CD4-positive, alpha-beta T cell treated with Interleukin-1 beta for 1 hour (primary cell): ENCODE data around the gene MYL4.
"Not testable (repeated sequence)": the region's sequence is repeated elsewhere in the genome, so short reads cannot be mapped to it uniquely, and the experiment has no call there.

ENCODE experiments used
- DNase-seq, 2 donors: peaks; one replicate each; pipeline ENCODE4 v3.0.0-alpha.2; 2020 to 2022

MYL4 gene

DNA sequence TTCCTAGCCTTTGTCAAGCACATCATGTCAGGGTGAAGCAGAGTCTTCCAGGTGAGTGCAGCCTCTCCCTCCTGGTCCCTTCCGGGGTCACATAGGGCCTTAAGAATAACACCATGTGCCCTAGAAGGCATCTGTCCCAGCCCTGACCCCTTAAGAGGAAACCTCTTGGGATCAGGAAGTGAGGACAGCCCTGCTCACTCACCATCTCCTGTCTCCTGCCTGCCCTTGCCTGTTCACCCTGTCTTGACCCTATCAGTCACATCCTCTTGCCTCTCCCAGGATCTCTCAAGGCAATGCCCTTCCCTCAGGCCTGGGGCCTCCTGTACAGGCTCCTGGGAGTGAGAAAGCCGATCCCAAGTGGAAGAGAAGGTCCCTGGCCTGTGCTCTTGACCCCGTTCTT, 13.9 kb downstream of the MYL4 start:
- no peak for DNase-seq

DNA sequence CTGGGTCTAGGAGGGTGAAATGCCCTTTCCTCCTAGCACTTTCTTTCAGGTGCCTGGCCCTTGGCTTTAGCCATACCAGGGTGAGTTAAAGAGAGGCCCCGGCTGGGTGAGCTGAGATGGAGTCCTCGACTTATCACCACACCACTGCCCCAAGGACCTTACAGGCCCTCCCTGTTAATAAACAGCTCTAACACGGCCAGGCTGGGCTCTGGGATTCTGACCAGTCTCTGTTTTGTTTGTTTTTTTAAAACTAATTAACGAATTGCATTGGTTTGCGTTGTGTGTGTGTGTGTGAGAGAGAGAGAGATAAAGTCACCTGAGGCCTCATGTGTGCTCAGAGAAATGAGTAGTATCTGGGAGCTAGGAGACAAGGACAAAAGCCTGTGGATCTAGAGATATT, 14.3 kb downstream of the MYL4 start:
- DNase-seq, result no peak

DNA sequence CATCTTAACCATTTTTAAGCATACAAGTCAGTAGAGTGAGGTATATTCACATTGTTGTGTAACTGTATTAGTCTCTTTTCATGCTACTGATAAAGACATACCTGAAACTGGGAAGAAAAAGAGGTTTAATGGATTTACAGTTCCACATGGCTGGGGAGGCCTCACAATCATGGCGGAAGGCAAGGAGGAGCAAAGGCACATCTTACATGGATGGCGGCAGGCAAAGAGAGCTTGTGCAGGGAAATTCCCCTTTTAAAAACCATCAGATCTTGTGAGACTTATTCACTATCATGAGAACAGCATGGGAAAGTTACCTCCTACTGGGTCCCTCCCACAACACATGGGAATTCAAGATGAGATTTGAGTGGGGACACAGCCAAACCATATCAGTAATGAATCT, 14.9 kb downstream of the MYL4 start:
- not testable (repeated sequence) for DNase-seq

DNA sequence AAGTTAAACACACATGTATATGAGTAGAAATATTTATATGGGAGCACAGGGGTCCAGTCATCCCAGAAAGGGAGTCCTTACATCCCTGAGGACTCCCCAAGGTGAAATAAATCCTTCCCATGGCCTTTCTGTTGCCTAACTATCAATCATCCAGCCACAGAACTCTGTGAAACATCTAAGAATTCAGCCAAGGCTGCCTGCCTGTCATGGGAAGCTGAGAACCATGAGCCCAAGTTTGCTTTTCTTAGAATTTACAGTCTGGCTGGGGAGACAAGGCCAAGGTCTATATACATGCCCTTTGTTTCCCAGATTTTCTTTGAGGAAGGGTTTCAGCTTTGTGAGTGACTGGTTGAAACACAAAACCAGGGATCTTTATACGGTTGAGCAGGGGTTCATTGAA, 15.8 kb downstream of the MYL4 start:
- no peak for DNase-seq

DNA sequence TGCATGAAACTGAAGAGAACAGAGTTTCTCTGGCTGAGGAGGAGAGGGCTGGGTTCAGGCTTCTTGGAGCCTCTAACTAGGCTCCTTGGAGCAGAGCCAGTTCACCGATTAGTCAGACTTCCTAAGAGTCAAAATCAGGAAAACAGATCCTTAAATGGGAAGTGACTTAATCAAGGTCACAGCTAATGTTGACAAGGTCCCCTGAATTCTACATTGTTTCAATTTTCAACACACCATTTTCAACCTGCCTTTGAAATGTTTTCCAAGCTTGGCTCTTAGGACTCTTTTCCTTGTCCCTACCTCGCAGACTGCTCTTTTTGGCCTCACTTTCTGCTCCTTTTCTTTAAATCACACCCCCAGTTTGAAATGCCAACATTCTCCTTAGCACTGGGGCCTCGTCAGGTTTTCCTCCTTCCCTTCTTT, 16.3 kb downstream of the MYL4 start:
- DNase-seq, result no peak

DNA sequence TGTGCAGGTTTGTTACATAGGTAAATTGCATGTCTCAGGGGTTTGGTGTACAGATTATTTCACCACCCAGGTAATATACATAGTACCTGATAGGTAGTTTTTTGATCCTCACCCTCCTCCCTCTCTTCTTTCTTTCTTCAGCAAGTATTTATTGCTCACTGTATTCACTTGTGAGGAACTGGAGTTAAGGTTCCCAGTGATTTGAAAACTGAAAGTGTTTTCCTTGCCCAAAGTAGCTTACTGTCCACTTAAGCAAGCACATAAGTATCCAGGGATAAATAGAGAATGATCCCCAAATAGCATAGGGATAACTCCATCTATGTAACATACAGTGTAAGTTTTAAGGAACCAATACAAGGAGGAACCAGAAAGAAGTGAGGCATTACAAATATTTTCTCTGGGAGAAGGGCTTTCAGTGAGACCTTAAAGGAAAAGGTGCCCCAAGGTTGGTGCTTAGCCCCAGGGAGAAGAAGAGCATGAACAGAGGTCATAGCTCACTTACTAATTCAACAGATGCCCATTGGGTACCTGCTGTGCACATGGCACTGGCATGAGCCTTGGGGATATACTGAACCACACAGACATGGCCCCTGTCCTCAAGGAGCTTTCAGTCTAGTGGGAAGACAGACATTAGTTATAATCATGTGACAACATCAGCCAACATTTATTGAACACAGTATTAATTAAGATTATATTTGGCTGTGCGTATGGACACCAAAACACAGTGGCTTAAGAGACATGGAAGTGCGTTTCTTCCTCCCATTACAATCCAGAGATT, 17.0 kb downstream of the MYL4 start:
- no peak for DNase-seq

DNA sequence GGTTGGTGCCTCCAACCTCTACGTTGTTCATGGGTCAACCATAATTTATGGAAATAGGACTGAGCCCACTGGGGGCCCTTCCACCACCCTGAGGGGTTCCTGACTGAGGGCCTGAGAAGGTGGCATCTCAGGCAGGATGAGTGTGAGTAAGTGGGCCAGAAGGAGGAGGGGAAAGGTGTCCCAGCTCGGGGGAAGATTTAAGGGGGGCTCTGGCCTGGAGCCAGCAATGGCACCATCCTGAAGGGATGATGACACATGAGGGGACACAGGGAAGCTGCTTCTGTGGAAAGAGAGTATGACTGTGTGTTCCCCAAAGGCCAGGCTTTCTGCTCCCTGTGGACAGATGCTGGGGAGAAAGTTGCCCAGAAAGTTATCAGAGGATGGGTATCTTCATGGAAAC, 18.7 kb downstream of the MYL4 start:
- DNase-seq, result no peak

DNA sequence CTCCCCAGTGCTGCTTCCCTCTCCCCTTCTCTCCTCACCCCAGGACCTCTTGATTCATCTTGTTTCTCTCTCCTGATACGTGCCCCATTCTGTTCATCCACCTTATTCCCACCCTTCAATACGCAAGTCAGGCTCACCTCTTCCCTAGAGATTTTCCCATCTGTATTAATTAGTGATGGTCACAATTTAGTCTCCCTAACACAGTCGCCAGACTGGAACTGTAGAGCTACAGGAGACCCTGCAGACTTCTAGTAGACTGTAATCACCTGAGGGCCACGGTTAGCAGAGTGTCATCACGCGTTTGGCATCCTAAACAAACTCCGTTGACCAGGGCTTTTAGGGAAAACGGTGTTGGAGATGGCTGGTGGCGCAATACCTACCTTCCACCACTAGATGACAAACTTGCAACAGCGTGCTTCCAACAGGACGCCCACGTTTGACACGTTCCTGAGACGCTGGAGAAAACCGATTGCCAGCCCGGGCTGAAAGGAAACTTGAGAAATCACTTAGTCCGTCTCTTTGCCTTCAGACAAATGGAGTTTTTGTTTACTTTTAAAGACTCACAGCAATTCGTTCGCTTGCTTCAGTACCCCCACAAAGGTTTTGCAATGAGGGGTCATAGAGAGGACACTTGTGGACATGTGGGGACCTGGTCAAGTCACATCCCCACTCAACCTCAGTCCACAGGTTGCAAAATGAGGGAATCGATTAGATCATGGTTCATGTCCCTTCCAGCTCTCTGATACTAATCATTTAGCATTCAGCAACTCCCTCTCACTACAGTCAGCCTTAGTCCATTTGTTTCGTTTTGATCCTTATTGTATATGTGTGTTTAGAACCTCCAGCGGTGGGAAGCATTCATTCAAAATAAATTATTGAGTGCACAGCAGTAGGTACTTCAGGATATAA, 20.6 kb downstream of the MYL4 start:
- peak; percentile 70 to 72 for DNase-seq

DNA sequence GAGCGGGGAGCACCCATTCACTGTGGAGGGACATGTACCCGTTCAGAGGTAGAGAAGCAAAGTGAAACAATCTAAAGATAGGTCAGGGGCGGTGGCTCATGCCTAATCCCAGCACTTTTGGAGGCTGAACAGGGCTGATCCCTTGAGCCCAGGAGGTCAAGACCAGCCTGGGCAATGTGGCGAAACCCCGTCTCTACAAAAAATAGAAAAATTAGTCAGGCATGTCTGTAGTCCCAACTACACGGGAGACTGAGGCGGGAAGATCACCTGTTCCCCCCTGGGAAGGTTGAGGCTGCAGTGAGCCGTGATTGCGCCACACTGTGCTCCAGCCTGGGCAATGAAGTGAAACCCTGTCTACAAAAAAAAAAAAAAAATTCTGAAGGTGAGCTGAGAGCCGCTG, 21.7 kb downstream of the MYL4 start:
- no peak for DNase-seq

DNA sequence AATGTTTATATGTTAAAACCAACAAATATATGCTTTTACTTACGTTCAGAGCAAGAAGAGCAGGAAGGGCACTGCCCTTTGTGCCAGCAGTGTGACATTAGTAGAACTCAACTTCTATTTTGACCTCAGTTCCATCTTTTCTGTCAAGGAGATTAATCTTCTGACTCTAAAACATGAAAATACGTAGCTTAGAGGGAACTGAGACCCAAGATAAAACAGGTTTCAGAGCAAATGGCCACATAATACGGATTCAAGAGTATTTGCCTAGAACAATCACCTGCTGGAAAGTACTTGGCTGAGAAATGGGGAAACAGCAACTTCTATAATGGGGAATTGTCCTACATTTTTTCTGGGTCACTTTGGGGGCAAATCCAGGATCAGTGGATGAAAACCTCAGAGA, 22.2 kb downstream of the MYL4 start:
- DNase-seq, result no peak

DNA sequence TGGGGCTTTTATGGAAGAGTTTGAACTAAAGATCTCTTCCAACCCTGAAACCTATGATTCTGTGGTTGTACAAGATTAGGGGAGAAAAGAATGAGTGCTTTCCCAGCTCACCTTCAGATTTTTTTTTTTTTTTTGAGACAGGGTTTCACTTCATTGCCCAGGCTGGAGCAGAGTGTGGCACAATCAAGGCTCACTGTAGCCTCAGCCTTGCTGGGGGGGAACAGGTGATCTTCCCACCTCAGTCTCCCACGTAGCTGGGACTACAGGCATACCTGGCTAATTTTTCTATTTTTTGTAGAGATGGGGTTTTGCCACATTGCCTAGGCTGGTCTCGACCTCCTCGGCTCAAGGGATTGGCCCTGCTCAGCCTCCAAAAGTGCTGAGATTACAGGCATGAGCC, 22.7 kb downstream of the MYL4 start:
- DNase-seq, result no peak

DNA sequence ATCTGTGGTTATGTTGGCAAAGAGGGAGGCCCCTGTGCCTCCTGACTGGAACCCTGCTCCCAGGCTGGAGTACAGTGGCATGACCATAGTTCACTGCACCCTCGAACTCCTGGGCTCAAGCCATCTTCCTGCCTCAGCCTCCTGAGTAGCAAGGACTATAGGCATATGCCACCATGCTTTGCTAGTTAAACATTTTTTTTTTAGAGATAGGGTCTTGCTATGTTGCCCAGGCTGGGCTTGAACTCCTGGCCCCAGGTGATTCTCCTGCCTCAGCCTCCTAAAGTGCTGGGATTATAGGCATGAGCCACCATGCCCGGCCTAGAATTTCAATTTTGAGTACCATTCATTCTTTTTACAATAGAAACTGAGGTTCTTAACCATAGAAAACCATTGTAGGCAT, 23.3 kb downstream of the MYL4 start:
- no peak for DNase-seq

DNA sequence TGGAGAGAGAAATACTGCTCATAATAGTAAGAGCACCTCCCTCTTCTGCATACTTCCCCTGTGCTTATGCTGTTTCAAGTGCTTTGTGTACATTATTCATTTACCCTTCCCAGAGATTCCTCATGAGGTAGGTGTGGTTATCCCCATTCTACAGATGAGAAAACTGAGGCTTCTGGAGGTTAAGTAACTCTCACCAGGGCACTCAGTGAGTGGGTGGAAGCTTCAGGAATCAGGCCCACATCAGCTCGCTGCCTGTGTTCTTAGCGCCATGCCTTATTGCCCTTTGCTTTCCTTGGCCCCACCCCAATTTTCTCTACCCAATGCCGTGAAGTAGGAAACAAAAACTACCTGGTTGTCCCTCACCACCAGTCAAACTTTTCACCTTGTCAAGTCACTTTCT, 26.4 kb downstream of the MYL4 start:
- DNase-seq, result no peak

DNA sequence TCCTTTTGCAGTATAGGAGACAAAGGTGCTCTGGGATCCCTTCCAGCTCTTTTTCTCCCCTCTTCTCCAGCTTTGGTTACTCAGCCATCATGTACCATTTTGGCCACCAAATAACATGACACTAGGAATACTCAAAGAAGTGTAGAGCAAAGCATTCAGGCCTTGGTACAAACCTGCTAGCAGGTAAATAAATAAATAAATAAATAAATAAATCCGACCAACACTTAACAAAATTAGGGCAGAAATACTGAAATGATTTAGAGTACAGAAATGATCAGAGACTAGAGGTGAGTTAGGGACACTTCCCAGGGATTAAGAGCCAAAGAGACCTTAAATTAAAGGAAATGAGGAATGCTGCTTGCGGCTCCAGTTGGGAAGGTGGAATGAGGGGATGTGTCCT, 26.8 kb downstream of the MYL4 start:
- no peak for DNase-seq

DNA sequence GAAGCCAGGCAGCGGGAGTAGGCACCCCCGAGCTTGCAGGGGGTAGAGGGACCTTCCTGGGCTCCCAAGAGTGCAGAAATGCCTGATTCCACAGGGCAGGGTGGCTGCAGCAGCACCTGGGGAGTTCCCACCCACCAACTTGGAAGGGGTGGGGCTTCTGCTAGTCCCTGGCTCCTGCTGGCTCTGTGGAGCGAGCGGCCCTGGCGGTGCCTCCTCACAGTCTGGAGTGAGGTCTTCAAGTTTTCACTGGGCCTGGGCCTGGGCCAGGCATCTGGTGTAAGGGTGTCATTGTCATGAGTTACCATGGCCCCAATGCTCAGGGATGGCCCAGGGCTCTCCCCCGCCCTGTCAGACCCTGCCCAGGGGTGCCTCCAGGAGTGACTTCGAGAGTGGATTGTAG, 28.7 kb downstream of the MYL4 start:
- DNase-seq, result no peak

DNA sequence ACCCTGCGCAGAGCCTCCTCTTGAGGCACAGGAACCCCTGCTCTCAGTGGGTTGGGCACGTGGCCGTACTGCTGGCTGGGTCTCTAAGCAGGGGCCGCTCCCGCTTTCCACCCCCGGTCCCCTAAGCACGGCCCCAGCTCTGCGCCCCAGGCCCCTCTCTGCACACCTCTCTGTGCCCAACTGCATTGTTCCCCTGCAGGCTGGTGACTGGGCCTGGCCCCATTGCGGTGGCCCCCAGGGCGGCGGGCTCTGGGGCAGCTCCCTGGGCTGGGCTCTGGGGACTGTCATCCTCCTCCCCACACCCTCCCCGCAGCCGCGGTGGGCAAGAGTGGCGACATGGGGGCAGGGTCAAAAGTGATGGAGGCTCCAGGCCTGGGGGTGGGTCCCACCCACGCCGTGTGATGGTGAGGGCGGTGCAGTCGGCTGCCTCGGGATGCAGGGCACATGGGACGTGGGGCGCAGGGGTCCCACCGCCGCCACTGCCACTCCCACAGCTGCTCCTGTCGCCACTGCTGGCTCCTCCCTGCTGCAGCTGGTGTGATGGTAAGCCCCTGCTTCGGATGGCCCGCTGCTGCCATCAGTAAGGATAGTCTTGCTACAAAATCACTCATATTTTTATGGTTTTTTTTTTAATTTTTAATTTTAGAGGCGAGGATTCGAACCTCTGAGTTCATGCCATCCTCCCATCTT, 29.3 kb downstream of the MYL4 start:
- DNase-seq, result no peak

DNA sequence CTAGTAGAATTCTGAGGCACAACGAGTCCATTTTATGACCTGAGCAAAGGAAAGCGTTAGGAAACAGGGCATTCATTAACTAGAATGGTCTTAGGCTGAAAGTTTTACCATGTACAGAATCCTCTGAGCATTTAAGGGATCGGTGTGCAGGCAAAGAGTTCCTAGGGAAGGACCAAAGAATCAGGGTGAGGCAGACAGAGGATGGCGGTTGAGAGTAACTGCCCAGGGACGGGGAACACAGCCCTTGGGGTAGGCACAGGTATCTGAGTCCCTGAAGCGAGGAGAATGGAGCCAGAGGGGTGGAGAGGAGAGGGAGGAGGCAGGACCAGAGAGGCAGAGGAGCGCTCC, 30.4 kb downstream of the MYL4 start:
- DNase-seq, result no peak

DNA sequence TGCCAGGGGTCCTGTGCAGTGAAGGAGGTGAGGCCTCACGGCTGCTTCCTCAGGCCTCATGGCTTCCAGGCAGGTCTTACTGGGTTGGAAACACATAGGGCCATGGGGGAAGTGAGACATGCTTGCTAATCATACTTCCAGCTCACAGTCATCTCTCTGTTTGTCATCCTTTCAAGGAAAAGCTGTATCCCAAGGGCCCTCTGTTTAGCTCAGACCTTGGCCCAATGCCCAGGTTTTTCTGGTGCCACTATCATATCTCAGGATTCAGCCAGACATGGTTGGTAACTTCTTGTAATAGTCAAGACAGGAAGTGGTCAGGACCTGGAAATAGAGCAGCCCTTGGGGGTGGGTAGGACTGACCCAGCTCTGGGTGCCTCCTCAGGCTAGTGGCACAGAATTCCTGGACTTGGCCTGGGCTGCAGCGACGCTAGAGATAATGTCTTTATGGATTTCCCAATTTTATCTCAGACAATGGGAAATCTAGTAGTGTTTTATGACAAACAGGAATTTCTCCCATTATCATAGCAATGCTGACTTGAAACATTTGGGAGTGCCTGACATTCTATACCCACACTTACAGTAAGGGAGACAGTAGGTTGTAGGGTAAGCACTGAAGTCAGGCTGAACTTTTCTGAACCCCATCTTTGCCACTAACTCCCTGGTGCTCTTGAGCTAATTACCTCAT, 31.0 kb downstream of the MYL4 start:
- no peak for DNase-seq

DNA sequence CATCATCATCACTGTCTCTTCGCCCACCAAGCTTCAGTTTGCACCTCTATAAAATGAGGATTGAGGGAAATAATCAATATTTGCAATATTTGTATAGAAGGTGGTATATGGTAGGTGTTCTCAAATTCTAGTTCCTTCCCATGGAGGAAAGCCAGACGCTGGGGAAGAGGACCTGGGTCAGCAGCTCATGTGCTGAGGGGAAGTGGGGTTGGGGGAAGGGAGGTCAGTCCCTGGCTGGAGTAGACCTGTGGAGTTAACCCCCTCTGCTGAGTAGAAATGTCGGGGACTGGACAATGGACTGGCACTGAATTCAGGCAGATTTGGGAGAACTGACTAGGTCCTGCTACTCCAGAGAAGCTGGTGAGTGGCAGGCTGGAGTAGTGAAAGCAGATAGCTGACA, 31.7 kb downstream of the MYL4 start:
- no peak for DNase-seq

DNA sequence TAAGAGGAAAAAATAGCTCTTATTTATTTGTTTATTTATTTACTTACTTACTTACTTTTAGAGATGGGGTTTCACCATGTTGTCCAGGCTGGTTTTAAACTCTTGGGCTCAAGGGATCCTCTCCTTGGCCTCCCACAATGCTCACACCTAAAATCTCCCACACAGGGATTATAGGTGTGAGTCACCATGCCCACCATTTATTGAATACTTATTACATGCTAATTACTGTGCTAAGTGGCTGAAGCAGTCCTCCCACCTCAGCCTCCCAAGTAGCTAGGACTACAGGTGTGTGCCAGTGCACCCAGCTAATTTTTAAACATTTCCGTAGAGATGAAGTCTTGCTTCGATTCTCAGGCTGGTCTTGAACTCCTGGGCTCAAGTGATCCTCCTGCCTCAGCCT, 33.5 kb downstream of the MYL4 start:
- no peak for DNase-seq

DNA sequence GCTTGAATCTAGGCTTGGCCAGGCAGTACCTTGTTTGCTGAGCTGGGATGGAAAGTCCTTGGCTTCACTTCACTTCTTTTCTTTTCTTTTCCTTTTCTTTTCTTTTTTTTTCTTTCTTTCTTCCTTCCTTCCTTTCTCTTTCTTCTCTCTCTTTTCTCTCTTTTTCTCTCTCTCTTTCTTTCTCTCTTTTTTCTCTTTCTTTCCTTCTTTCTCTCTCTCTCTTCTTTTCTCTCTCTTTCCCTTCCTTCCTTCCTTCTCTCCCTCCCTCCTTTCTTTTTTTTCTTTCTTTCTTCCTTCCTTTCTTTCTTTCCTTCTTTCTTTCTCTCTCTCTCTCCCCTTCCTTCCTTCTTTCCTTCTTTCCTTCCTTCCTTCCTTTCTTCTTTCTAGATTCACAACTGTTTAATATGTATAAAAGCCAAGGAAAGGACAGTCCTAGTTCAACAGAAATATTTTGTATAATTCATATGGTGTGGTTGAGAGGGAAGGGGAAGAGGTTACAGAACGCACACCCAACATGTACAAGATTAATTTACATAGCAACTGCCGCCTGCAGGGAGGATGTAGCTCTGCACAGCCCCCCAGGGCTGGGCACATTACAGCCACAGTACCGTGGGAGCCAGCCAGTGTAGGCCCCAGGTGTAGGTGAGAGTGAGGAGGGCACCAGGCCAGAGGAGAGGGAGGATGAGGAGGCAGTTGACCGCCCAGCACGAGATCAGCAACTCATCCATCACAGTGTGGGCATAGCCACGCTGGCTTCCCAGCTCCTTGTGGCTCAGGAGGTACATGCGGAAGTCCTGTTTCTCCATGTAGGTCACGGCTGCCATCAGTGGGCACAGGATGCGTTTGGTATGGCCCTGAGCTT, 34.8 kb downstream of the MYL4 start:
- DNase-seq, result no peak

DNA sequence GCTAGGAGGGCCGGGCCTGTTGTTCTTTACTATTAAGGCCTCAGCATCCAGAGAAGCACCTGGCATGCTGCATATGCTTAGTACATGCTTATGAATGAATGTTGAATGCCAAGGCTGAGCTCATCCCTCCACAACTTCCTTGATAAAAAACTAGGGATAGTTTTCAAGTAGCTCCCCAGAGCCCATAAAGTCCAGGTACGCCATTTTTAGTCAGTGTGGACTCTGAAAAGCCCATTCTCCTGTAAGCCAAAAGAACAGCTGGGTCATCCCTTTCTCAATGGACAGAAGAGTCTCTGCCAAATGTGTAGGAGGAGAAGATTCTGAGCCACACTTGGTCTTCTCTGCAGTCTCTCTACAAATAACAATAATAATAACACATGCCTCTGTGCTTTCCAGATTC, 35.5 kb downstream of the MYL4 start:
- DNase-seq, result no peak
